ENCODE measurements around the gene FNDC3B.

Gene FNDC3B

DNA sequence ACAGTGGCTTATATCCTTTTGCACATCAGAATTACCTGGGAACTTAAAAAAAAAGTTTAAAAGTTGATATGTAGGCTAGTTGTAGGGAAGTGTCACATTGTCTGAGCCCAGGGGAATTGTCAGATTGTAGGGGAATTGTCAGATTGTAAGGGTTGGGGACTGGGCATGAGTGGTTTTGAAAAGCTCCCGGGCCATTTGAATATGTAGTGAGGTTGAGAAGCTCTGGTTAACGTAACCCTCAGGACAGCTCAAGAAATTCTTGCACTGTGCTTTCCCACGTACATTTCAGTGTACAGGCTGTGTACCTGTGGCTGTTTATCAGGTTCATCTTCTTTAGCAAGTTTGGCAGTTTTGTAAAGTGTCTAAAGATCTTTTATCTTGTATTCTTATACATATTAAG is 107.0 kb downstream of the FNDC3B start:
- TF ChIP-seq TEAD4 (IDR thresholded peaks at IDR 0.05) (no peak), CEBPB (IDR thresholded peaks at IDR 0.05) (no peak), CREB1 (IDR thresholded peaks at IDR 0.05; ENCODE audit: low read depth) (no peak), EP300 (IDR thresholded peaks at IDR 0.05; ENCODE audit: borderline replicate concordance) (no peak), TAF1 (IDR thresholded peaks at IDR 0.05; ENCODE audit: low read depth) (no peak), TCF12 (IDR thresholded peaks at IDR 0.05; ENCODE audit: low read depth) (no peak), ZBTB7A (IDR thresholded peaks at IDR 0.05; ENCODE audit: low read depth) (no peak), NFIC (IDR thresholded peaks at IDR 0.05) (no peak)
- TF ChIP-seq, protein P1, sequence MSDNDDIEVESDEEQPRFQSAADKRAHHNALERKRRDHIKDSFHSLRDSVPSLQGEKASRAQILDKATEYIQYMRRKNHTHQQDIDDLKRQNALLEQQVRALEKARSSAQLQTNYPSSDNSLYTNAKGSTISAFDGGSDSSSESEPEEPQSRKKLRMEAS (IDR thresholded peaks at IDR 0.05) = no peak
- TF ChIP-seq, protein P2, sequence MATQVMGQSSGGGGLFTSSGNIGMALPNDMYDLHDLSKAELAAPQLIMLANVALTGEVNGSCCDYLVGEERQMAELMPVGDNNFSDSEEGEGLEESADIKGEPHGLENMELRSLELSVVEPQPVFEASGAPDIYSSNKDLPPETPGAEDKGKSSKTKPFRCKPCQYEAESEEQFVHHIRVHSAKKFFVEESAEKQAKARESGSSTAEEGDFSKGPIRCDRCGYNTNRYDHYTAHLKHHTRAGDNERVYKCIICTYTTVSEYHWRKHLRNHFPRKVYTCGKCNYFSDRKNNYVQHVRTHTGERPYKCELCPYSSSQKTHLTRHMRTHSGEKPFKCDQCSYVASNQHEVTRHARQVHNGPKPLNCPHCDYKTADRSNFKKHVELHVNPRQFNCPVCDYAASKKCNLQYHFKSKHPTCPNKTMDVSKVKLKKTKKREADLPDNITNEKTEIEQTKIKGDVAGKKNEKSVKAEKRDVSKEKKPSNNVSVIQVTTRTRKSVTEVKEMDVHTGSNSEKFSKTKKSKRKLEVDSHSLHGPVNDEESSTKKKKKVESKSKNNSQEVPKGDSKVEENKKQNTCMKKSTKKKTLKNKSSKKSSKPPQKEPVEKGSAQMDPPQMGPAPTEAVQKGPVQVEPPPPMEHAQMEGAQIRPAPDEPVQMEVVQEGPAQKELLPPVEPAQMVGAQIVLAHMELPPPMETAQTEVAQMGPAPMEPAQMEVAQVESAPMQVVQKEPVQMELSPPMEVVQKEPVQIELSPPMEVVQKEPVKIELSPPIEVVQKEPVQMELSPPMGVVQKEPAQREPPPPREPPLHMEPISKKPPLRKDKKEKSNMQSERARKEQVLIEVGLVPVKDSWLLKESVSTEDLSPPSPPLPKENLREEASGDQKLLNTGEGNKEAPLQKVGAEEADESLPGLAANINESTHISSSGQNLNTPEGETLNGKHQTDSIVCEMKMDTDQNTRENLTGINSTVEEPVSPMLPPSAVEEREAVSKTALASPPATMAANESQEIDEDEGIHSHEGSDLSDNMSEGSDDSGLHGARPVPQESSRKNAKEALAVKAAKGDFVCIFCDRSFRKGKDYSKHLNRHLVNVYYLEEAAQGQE (IDR thresholded peaks at IDR 0.05; ENCODE audit: low read depth) = no peak

DNA sequence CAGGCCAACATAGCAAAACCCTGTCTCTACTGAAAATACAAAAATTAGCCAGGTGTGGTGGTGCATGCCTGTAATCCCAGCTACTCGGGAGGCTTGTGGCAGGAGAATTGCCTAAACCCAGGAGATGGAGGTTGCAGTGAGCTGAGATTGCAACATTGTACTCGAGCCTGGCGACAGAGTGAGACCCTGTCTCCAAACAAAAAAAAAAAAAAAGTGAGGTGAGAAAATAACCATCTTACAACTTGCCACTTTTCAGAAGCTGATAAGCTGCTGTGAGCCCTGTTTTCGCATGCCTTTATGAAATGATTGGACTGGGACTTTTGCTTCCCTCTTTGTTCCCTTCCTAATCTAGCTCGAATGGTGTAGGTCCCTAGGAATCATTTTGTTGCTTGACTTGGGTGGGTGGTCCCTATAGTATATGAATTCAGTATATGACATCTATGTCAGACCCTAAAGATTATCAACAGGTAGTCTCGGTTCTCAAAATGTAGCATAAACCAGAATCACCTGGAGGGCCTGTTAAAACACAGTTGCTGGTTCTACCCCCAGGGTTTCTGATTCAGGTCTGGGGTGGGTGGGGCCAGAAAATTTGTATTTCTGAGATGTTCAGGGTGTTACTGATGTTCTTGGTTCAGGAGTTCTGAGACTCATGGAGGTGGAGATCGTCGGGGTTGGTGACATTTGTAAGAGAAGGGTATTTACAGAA is 107.9 kb downstream of the FNDC3B start:
- TF ChIP-seq RAD21 (IDR thresholded peaks at IDR 0.05; ENCODE audit: low read depth) = no peak
- no peak for TF ChIP-seq ZBTB7A (IDR thresholded peaks at IDR 0.05; ENCODE audit: low read depth)
- TF ChIP-seq TCF12 (IDR thresholded peaks at IDR 0.05; ENCODE audit: low read depth) = no peak
- TF ChIP-seq, protein P3, sequence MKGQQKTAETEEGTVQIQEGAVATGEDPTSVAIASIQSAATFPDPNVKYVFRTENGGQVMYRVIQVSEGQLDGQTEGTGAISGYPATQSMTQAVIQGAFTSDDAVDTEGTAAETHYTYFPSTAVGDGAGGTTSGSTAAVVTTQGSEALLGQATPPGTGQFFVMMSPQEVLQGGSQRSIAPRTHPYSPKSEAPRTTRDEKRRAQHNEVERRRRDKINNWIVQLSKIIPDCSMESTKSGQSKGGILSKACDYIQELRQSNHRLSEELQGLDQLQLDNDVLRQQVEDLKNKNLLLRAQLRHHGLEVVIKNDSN (IDR thresholded peaks at IDR 0.05) = no peak
- TF ChIP-seq, protein P2 (IDR thresholded peaks at IDR 0.05; ENCODE audit: low read depth) = no peak
- TF ChIP-seq CREB1 (IDR thresholded peaks at IDR 0.05; ENCODE audit: low read depth) = no peak
- TF ChIP-seq, protein P1 (IDR thresholded peaks at IDR 0.05) = no peak
- TF ChIP-seq NFIC (IDR thresholded peaks at IDR 0.05) = no peak
- TF ChIP-seq TEAD4 (IDR thresholded peaks at IDR 0.05) = no peak
- TF ChIP-seq YY1 (IDR thresholded peaks at IDR 0.05; ENCODE audit: low read depth) = no peak
- TF ChIP-seq EGR1 (IDR thresholded peaks at IDR 0.05) = no peak
- TF ChIP-seq TAF1 (IDR thresholded peaks at IDR 0.05; ENCODE audit: low read depth) = no peak
- TF ChIP-seq FOXM1 (IDR thresholded peaks at IDR 0.05; ENCODE audit: borderline replicate concordance, low read depth) = no peak
- TF ChIP-seq CEBPB (IDR thresholded peaks at IDR 0.05) = no peak
- no peak for TF ChIP-seq EP300 (IDR thresholded peaks at IDR 0.05; ENCODE audit: borderline replicate concordance)

DNA sequence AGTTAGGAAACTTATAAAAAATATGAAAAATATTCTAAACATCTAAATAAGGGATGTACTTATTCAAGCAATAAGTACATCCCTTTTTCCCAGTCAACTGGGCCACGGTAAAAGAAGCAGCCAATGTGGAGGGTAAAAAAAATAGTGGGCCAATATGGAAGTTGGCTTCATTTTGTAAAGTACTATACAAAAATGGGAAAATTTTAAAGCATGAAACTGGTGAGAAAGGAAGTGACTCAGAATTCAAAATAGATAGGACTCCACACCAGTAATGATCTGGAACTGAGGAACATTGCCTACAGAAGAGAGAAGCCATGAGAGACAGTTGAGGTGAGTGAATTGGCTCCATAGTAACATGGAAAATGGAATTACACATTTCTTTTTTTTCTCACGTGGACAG is 108.9 kb downstream of the FNDC3B start:
- TF ChIP-seq ZBTB7A (IDR thresholded peaks at IDR 0.05; ENCODE audit: low read depth) (no peak), YY1 (IDR thresholded peaks at IDR 0.05; ENCODE audit: low read depth) (no peak), CEBPB (IDR thresholded peaks at IDR 0.05) (no peak), EGR1 (IDR thresholded peaks at IDR 0.05) (no peak), TAF1 (IDR thresholded peaks at IDR 0.05; ENCODE audit: low read depth) (no peak), TEAD4 (IDR thresholded peaks at IDR 0.05) (no peak), RAD21 (IDR thresholded peaks at IDR 0.05; ENCODE audit: low read depth) (no peak), EP300 (IDR thresholded peaks at IDR 0.05; ENCODE audit: borderline replicate concordance) (no peak), CREB1 (IDR thresholded peaks at IDR 0.05; ENCODE audit: low read depth) (no peak), NFIC (IDR thresholded peaks at IDR 0.05) (no peak), TCF12 (IDR thresholded peaks at IDR 0.05; ENCODE audit: low read depth) (no peak), FOXM1 (IDR thresholded peaks at IDR 0.05; ENCODE audit: borderline replicate concordance, low read depth) (no peak)
- TF ChIP-seq, protein P3 (IDR thresholded peaks at IDR 0.05) = no peak; the same call in 1 of the 2 replicates
- TF ChIP-seq, protein P1 (IDR thresholded peaks at IDR 0.05) = no peak
- TF ChIP-seq, protein P2 (IDR thresholded peaks at IDR 0.05; ENCODE audit: low read depth) = no peak

Measured in Ishikawa (cell line).